GM06990 (cell line): ENCODE measurements around the gene LAMA3.

Source experiments
- DNase-seq: peaks from one replicate; pipeline ENCODE4 v3.0.0-alpha.2; 2011; ENCODE audit not compliant: insufficient read length; ENCODE audit errors: extremely low read depth
- H3K27me3 ChIP-seq: replicated peaks from 2 replicates; pipeline ENCODE4 v1.6.0; 2011; ENCODE audit warnings: low read length; ENCODE audit not compliant: control insufficient read depth, insufficient read depth
- H3K36me3 ChIP-seq: 2 replicates; pipeline ENCODE4 v1.5.1; 2011; ENCODE audit warnings: low read length; ENCODE audit not compliant: control insufficient read depth, insufficient read depth
- H3K4me3 ChIP-seq: replicated peaks from 2 replicates; pipeline ENCODE4 v1.5.1; 2011; ENCODE audit warnings: low read depth, mild to moderate bottlenecking, control low read depth, low read length
- CTCF ChIP-seq: IDR thresholded peaks from 2 replicates; pipeline ENCODE4 v1.5.1; 2011; ENCODE audit warnings: low read length, control low read depth, mild to moderate bottlenecking, inconsistent platforms; ENCODE audit not compliant: insufficient read depth, poor library complexity, severe bottlenecking

The LAMA3 gene

GRCh38 chr18:23856466-23857163 is 167.4 kb downstream of the LAMA3 start:
- no peaks in the 10 kb centered on the region for H3K36me3 ChIP-seq
- TF ChIP-seq CTCF = no peak
- no peaks in the 10 kb centered on the region; the same call in none of the 2 replicates for H3K27me3 ChIP-seq
- DNase-seq = no peak
- H3K4me3 ChIP-seq = no peak overlapping the region

GRCh38 chr18:23857164-23857552 is 167.9 kb downstream of the LAMA3 start:
- no peak for DNase-seq
- TF ChIP-seq CTCF = no peak
- Histone ChIP-seq H3K27me3 (no peaks in the 10 kb centered on the region; the same call in none of the 2 replicates), H3K36me3 (no peaks in the 10 kb centered on the region), H3K4me3 (no peak overlapping the region)

GRCh38 chr18:23857756-23858155 is 168.5 kb downstream of the LAMA3 start:
- Histone ChIP-seq H3K4me3 (no peak overlapping the region), H3K27me3 (no peaks in the 10 kb centered on the region; the same call in none of the 2 replicates), H3K36me3 (no peaks in the 10 kb centered on the region)
- DNase-seq = no peak
- TF ChIP-seq CTCF = no peak

GRCh38 chr18:23859466-23860336 is 170.4 kb downstream of the LAMA3 start:
- TF ChIP-seq CTCF = no peak
- DNase-seq = no peak

GRCh38 chr18:23861326-23861725 is 172.1 kb downstream of the LAMA3 start:
- DNase-seq = no peak
- Histone ChIP-seq H3K27me3 (no peaks in the 10 kb centered on the region; the same call in none of the 2 replicates), H3K4me3 (no peak overlapping the region), H3K36me3 (no peaks in the 10 kb centered on the region)
- no peak for TF ChIP-seq CTCF

More at GRCh38 chr18:23859466-23860336, 170.4 kb downstream of the LAMA3 start:
- Histone ChIP-seq H3K27me3 (no peaks in the 10 kb centered on the region; the same call in none of the 2 replicates), H3K4me3 (no peak overlapping the region), H3K36me3 (no peaks in the 10 kb centered on the region)
